SK-N-SH (cell line): ENCODE data around the gene ABAT. TPM values are rescaled to one million over a fixed set of nuclear protein-coding genes. Genes with fewer than 3 reads are reported as not detected.

Source experiments
- CTCF ChIA-PET: fragments of 300-600, 350-600 bp; formaldehyde crosslinking; extraction: SDS; loops from one replicate; lab custom pipeline; 2021; lab: Yijun Ruan, JAX
- POLR2A ChIA-PET: fragments of 350-600 bp; sonication (Branson Sonifier 250); formaldehyde crosslinking; extraction: SDS; loops from one replicate; lab custom pipeline; 2020; ENCODE audit warnings: antibody characterized with exemption, inconsistent platforms; lab: Yijun Ruan, JAX
- DNase-seq: peaks from one replicate; pipeline ENCODE4 v3.0.0; 2012
- H2AFZ ChIP-seq: fragments of 200-600 bp; sonication (generic); 2 replicates; pipeline ENCODE4 v1.8.1; 2016; ENCODE audit warnings: antibody characterized with exemption, mild to moderate bottlenecking, low read depth
- H3F3A ChIP-seq: fragments of 200-600 bp; sonication (generic); replicated peaks from 2 replicates; pipeline ENCODE3; 2016; ENCODE audit warnings: antibody characterized with exemption, mild to moderate bottlenecking; ENCODE audit not compliant: insufficient read depth
- H3K27ac ChIP-seq, 2 experiments: fragments of 200-500 bp in 1 of 2; fragments of 200-600 bp in 1 of 2; sonication (Bioruptor generic) in 1 of 2; sonication (generic), shearing (Covaris generic) in 1 of 2; 2 replicates each; pipeline versions ENCODE4 v1.5.1 to v1.6.1; 2014 to 2016; ENCODE audit warnings: low read depth in 2 of 2, inconsistent platforms in 1 of 2, low read length in 1 of 2, mild to moderate bottlenecking in 1 of 2, mixed read lengths in 1 of 2
- H3K27me3 ChIP-seq: fragments of 200-600 bp; sonication (generic), shearing (Covaris generic); 2 replicates; pipeline ENCODE4 v1.6.1; 2016; ENCODE audit warnings: mixed run types; ENCODE audit not compliant: insufficient read depth
- H3K36me3 ChIP-seq, 2 experiments: fragments of 200-500 bp in 1 of 2; fragments of 200-600 bp in 1 of 2; sonication (Bioruptor generic) in 1 of 2; sonication (generic) in 1 of 2; replicated peaks in 1 of 2; 2 replicates each; pipeline versions ENCODE3 to v1.5.1; 2014 to 2016; ENCODE audit warnings: low read length in 1 of 2, mild to moderate bottlenecking in 1 of 2; ENCODE audit not compliant: insufficient read depth in 2 of 2, control insufficient read depth in 1 of 2
- H3K4me1 ChIP-seq, 2 experiments: fragments of 200-500 bp in 1 of 2; fragments of 200-600 bp in 1 of 2; sonication (Bioruptor generic) in 1 of 2; sonication (generic), shearing (Covaris generic) in 1 of 2; 2 replicates each; pipeline versions ENCODE4 v1.5.1 to v1.6.1; 2014 to 2016; ENCODE audit warnings: low read depth in 1 of 2, low read length in 1 of 2, mixed run types in 1 of 2; ENCODE audit not compliant: insufficient read depth in 2 of 2, control insufficient read depth in 1 of 2
- H3K4me2 ChIP-seq: fragments of 200-600 bp; sonication (generic), shearing (Covaris generic); 2 replicates; pipeline ENCODE4 v1.6.1; 2017; ENCODE audit warnings: mixed run types
- H3K4me3 ChIP-seq, 2 experiments: fragments of 200-500 bp in 1 of 2; fragments of 200-600 bp in 1 of 2; sonication (Bioruptor generic) in 1 of 2; sonication (generic), shearing (Covaris generic) in 1 of 2; 2 replicates each; pipeline versions ENCODE4 v1.5.1 to v1.8.1; 2014 to 2016; ENCODE audit warnings: low read depth in 2 of 2, inconsistent platforms in 1 of 2, low read length in 1 of 2, mild to moderate bottlenecking in 1 of 2, mixed read lengths in 1 of 2, moderate library complexity in 1 of 2
- H3K79me2 ChIP-seq: fragments of 200-600 bp; sonication (generic); 2 replicates; pipeline ENCODE4 v1.8.1; 2017; ENCODE audit warnings: mild to moderate bottlenecking; ENCODE audit not compliant: insufficient read depth
- H3K9ac ChIP-seq: fragments of 200-600 bp; sonication (generic); 2 replicates; pipeline ENCODE4 v1.6.1; 2017; ENCODE audit warnings: mixed run types
- H3K9me2 ChIP-seq: fragments of 200-600 bp; sonication (generic); 2 replicates; pipeline ENCODE4 v1.6.1; 2017; ENCODE audit warnings: mixed run types
- H3K9me3 ChIP-seq: fragments of 200-600 bp; sonication (generic); 2 replicates; pipeline ENCODE4 v1.6.1; 2017; ENCODE audit warnings: mixed run types, mild to moderate bottlenecking, moderate library complexity
- H4K20me1 ChIP-seq: fragments of 200-600 bp; sonication (generic); 2 replicates; pipeline ENCODE4 v1.6.1; 2017; ENCODE audit warnings: mild to moderate bottlenecking, mixed run types; ENCODE audit not compliant: insufficient read depth
- CHD2 ChIP-seq: fragments of 150-350 bp; IDR thresholded peaks from 2 replicates; pipeline ENCODE4 v1.6.1; 2018; ENCODE audit warnings: low read length; ENCODE audit not compliant: partially characterized antibody
- ELF1 ChIP-seq: IDR thresholded peaks from 2 replicates; pipeline ENCODE4 v1.4.0; 2012
- EP300 ChIP-seq, 2 experiments: IDR thresholded peaks; 2 replicates each; pipeline versions ENCODE4 v1.4.0 to v1.6.1; 2012; ENCODE audit warnings: borderline replicate concordance in 1 of 2, low read depth in 1 of 2, low read length in 1 of 2
- EZH2phosphoT487 ChIP-seq: fragments of 200-600 bp; sonication (generic); IDR thresholded peaks from 2 replicates; pipeline ENCODE4 v1.6.1; 2017; ENCODE audit warnings: low read depth, mixed run types, mild to moderate bottlenecking, antibody characterized with exemption, moderate library complexity, borderline replicate concordance
- FOXJ3 ChIP-seq: sonication (generic); formaldehyde crosslinking; IDR thresholded peaks from 2 replicates; pipeline ENCODE4 v1.5.1; 2020; ENCODE audit warnings: mild to moderate bottlenecking, missing genetic modification reagents
- FOXM1 ChIP-seq: IDR thresholded peaks from 2 replicates; pipeline ENCODE4 v1.4.0; 2012; ENCODE audit warnings: low read depth, mild to moderate bottlenecking
- GABPA ChIP-seq: IDR thresholded peaks from 2 replicates; pipeline ENCODE4 v1.4.0; 2012; ENCODE audit warnings: low read depth, mild to moderate bottlenecking
- JUND ChIP-seq: IDR thresholded peaks from 2 replicates; pipeline ENCODE4 v1.4.0; 2012
- MEF2A ChIP-seq: IDR thresholded peaks from 2 replicates; pipeline ENCODE4 v1.4.0; 2012; ENCODE audit warnings: low read depth, borderline replicate concordance
- NFIC ChIP-seq: IDR thresholded peaks from 2 replicates; pipeline ENCODE4 v1.4.0; 2012; ENCODE audit warnings: borderline replicate concordance
- POLR2AphosphoS5 ChIP-seq: IDR thresholded peaks from 2 replicates; pipeline ENCODE4 v1.6.1; 2012; ENCODE audit warnings: low read depth, low read length
- RCOR1 ChIP-seq: fragments of 150-350 bp; IDR thresholded peaks from 2 replicates; pipeline ENCODE4 v1.6.1; 2017; ENCODE audit warnings: antibody characterized with exemption, low read length
- RFX5 ChIP-seq: IDR thresholded peaks from 2 replicates; pipeline ENCODE4 v1.6.1; 2012; ENCODE audit warnings: mild to moderate bottlenecking, improper control_type of control experiment, low read length
- RXRA ChIP-seq: IDR thresholded peaks from 2 replicates; pipeline ENCODE4 v1.4.0; 2012; ENCODE audit warnings: low read depth, mild to moderate bottlenecking, borderline replicate concordance
- SIN3A ChIP-seq: IDR thresholded peaks from 2 replicates; pipeline ENCODE4 v1.6.1; 2012; ENCODE audit warnings: low read depth, mild to moderate bottlenecking, low read length, moderate library complexity, borderline replicate concordance
- SMC3 ChIP-seq: IDR thresholded peaks from 2 replicates; pipeline ENCODE4 v1.6.1; 2012; ENCODE audit warnings: low read depth, low read length, improper control_type of control experiment
- YY1 ChIP-seq: IDR thresholded peaks from 2 replicates; pipeline ENCODE4 v1.4.0; 2012; ENCODE audit warnings: low read depth, mild to moderate bottlenecking
- WGBS: methylation state at CpG from one replicate; pipeline ENCODE4 v1.1.6; 2017; ENCODE audit warnings: low lambda C conversion rate; 5-methylcytosine and 5-hydroxymethylcytosine counted together
- polyA plus RNA-seq, 3 experiments: library from polyadenylated mRNA; depleted of rRNA; stranded (reverse); fragments of >200 nt; gene quantifications; 2 replicates each; pipeline ENCODE4 v1.2.3, GENCODE V29; 2012
- TF ChIP-seq, protein P1 (sequence below): IDR thresholded peaks from 2 replicates; pipeline ENCODE4 v1.4.0; 2012; ENCODE audit warnings: low read depth, borderline replicate concordance
- TF ChIP-seq, protein P2 (sequence below): IDR thresholded peaks from 2 replicates; pipeline ENCODE4 v1.6.1; 2012; ENCODE audit warnings: mild to moderate bottlenecking, low read depth, low read length, moderate library complexity
- TF ChIP-seq, protein P3 (sequence below): IDR thresholded peaks from 2 replicates; pipeline ENCODE4 v1.4.0; 2012; ENCODE audit warnings: low read depth
- TF ChIP-seq, protein P4 (sequence below): IDR thresholded peaks from 2 replicates; pipeline ENCODE4 v1.4.0; 2012; ENCODE audit warnings: low read depth, borderline replicate concordance

ABAT gene
- polyA plus RNA-seq, 1 of the 3 experiments (the other 2 are of a cell fraction) = 4.7 TPM

DNA sequence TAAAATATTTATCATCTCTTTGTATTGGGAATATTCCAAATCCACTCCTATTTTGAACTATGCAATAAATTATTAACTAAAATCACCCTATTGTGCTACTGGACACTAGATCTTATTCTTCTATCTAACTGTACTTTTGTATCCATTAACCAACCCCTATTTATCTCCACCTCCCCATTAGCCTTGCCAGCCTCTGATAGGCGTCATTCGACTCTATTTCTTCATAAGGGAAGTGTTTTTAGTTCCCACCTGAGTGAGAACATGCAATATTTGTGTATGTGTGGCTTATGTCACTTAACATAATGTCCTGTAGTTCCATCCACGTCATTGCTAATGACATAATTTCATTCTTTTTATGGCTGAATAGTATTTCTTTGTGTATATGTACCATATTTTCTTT is 99.1 kb downstream of the ABAT start:
- no peak overlapping the region for H3K9ac ChIP-seq
- no peaks in the 10 kb centered on the region for H3K79me2 ChIP-seq
- TF ChIP-seq FOXM1 (no peak), RFX5 (no peak), CHD2 (no peak), EP300 (IDR thresholded peaks at IDR 0.05; ENCODE audit: borderline replicate concordance in 1 of 2, low read depth in 1 of 2, low read length in 1 of 2) (no peak), YY1 (no peak), RXRA (no peak), JUND (no peak), POLR2AphosphoS5 (no peak), EZH2phosphoT487 (no peak), MEF2A (no peak), SMC3 (no peak), FOXJ3 (no peak), NFIC (no peak)
- TF ChIP-seq, protein P1, sequence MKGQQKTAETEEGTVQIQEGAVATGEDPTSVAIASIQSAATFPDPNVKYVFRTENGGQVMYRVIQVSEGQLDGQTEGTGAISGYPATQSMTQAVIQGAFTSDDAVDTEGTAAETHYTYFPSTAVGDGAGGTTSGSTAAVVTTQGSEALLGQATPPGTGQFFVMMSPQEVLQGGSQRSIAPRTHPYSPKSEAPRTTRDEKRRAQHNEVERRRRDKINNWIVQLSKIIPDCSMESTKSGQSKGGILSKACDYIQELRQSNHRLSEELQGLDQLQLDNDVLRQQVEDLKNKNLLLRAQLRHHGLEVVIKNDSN = no peak
- TF ChIP-seq, protein P2, sequence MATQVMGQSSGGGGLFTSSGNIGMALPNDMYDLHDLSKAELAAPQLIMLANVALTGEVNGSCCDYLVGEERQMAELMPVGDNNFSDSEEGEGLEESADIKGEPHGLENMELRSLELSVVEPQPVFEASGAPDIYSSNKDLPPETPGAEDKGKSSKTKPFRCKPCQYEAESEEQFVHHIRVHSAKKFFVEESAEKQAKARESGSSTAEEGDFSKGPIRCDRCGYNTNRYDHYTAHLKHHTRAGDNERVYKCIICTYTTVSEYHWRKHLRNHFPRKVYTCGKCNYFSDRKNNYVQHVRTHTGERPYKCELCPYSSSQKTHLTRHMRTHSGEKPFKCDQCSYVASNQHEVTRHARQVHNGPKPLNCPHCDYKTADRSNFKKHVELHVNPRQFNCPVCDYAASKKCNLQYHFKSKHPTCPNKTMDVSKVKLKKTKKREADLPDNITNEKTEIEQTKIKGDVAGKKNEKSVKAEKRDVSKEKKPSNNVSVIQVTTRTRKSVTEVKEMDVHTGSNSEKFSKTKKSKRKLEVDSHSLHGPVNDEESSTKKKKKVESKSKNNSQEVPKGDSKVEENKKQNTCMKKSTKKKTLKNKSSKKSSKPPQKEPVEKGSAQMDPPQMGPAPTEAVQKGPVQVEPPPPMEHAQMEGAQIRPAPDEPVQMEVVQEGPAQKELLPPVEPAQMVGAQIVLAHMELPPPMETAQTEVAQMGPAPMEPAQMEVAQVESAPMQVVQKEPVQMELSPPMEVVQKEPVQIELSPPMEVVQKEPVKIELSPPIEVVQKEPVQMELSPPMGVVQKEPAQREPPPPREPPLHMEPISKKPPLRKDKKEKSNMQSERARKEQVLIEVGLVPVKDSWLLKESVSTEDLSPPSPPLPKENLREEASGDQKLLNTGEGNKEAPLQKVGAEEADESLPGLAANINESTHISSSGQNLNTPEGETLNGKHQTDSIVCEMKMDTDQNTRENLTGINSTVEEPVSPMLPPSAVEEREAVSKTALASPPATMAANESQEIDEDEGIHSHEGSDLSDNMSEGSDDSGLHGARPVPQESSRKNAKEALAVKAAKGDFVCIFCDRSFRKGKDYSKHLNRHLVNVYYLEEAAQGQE = no peak
- TF ChIP-seq, protein P3, sequence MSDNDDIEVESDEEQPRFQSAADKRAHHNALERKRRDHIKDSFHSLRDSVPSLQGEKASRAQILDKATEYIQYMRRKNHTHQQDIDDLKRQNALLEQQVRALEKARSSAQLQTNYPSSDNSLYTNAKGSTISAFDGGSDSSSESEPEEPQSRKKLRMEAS = no peak
- TF ChIP-seq, all 33 proteins: peak for 0
- ChIA-PET POLR2A (no interaction called here), CTCF (no interaction called here)
- Histone ChIP-seq H3K9me3 (no peaks in the 10 kb centered on the region), H4K20me1 (no peaks in the 10 kb centered on the region), H3K9me2 (no peaks in the 10 kb centered on the region), H3K27me3 (no peaks in the 10 kb centered on the region), H3F3A (no peaks in the 10 kb centered on the region), H3K4me1 (no peaks in the 10 kb centered on the region), H3K36me3 (no peaks in the 10 kb centered on the region), H3K4me3 (no peak overlapping the region), H3K4me2 (no peak overlapping the region), H2AFZ (no peak overlapping the region), H3K27ac (no peak overlapping the region)
- no peak for DNase-seq
- WGBS = 53% methylated on average over 3 of the region's 3 CpGs

DNA sequence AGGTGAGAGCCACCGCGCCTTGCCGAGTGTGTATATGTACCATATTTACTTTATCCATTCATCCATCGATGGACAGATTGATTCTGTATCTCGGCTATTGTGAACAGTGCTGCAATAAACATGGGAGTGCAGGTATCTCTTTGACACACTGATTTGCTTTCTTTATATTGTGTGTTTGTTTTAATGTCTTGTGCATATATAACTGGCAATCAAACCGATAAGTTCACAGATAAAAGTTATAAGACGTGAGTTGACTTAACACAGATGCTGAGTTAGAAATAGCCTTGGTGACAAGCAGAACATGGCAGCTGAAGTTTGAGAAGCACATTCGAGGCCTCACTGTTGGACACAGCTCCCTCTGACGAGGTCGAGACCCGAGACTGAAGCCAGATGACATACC is 99.8 kb downstream of the ABAT start:
- H3K4me1 ChIP-seq = no peaks in the 10 kb centered on the region
- H2AFZ ChIP-seq = no peak overlapping the region
- no peaks in the 10 kb centered on the region for H3K9me2 ChIP-seq
- no peaks in the 10 kb centered on the region for H3F3A ChIP-seq
- H3K79me2 ChIP-seq = no peaks in the 10 kb centered on the region
- CTCF ChIA-PET = no interaction called here
- H3K9me3 ChIP-seq = no peaks in the 10 kb centered on the region
- H3K4me3 ChIP-seq = no peak overlapping the region
- POLR2A ChIA-PET = no interaction called here
- no peak for DNase-seq
- no peak overlapping the region for H3K4me2 ChIP-seq
- H3K9ac ChIP-seq = no peak overlapping the region
- H3K36me3 ChIP-seq = no peaks in the 10 kb centered on the region
- no peaks in the 10 kb centered on the region for H4K20me1 ChIP-seq
- no peak overlapping the region for H3K27ac ChIP-seq
- 76% methylated on average over 11 of the region's 11 CpGs for whole genome bisulfite sequencing
- TF ChIP-seq, protein P4, sequence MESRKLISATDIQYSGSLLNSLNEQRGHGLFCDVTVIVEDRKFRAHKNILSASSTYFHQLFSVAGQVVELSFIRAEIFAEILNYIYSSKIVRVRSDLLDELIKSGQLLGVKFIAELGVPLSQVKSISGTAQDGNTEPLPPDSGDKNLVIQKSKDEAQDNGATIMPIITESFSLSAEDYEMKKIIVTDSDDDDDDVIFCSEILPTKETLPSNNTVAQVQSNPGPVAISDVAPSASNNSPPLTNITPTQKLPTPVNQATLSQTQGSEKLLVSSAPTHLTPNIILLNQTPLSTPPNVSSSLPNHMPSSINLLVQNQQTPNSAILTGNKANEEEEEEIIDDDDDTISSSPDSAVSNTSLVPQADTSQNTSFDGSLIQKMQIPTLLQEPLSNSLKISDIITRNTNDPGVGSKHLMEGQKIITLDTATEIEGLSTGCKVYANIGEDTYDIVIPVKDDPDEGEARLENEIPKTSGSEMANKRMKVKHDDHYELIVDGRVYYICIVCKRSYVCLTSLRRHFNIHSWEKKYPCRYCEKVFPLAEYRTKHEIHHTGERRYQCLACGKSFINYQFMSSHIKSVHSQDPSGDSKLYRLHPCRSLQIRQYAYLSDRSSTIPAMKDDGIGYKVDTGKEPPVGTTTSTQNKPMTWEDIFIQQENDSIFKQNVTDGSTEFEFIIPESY = no peak
- TF ChIP-seq SIN3A (no peak), JUND (no peak), ELF1 (no peak), CHD2 (no peak), RCOR1 (no peak), GABPA (no peak), RFX5 (no peak), SMC3 (no peak)
- TF ChIP-seq, protein P1 = no peak
- no peaks in the 10 kb centered on the region for H3K27me3 ChIP-seq
